ENCODE data around the gene ART4.

GRCh38 chr12:14834509-14834908 lies 8.8 kb downstream of the ART4 start:
- TF ChIP-seq CTCF (IDR thresholded peaks at IDR 0.05) (no peak), EZH2phosphoT487 (IDR thresholded peaks at IDR 0.05) (no peak)

All from neural progenitor cell (in vitro differentiated cells).